GM19324 (cell line): Measurements from ENCODE around the gene ZNF597.
"Not testable (repeated sequence)": the region's sequence is repeated elsewhere in the genome, so short reads cannot be mapped to it uniquely, and the experiment has no call there.

ENCODE experiments used
- ATAC-seq: cut with Tn5 transposase; IDR thresholded peaks from one replicate; pipeline ENCODE4 v1.9.1; 2021; ENCODE audit warnings: mild to moderate bottlenecking, moderate library complexity; ENCODE audit not compliant: unreplicated experiment, low FRiP score

ZNF597 gene

GRCh38 chr16:3475604-3476375 is 32.5 kb upstream of the ZNF597 start:
- ATAC-seq = no peak

- not testable (repeated sequence) for ATAC-seq
These were observed 31.6 kb upstream of the ZNF597 start for GRCh38 chr16:3474870-3475269.

GRCh38 chr16:3474136-3474779 is 31.0 kb upstream of the ZNF597 start:
- no peak for ATAC-seq

GRCh38 chr16:3473596-3473943 is 30.3 kb upstream of the ZNF597 start:
- ATAC-seq = not testable (repeated sequence)

- no peak for ATAC-seq
These were observed 29.7 kb upstream of the ZNF597 start for GRCh38 chr16:3472878-3473595.

GRCh38 chr16:3471518-3472176 is 28.3 kb upstream of the ZNF597 start:
- no peak for ATAC-seq

- no peak for ATAC-seq
These were observed 27.4 kb upstream of the ZNF597 start for GRCh38 chr16:3470723-3471122.

GRCh38 chr16:3469736-3470135 is 26.4 kb upstream of the ZNF597 start:
- no peak for ATAC-seq

GRCh38 chr16:3468501-3468900 is 25.2 kb upstream of the ZNF597 start:
- no peak for ATAC-seq

GRCh38 chr16:3467921-3468320 is 24.6 kb upstream of the ZNF597 start:
- no peak for ATAC-seq

- no peak for ATAC-seq
These were observed 23.9 kb upstream of the ZNF597 start for GRCh38 chr16:3467182-3467581.

GRCh38 chr16:3465911-3466584 is 22.7 kb upstream of the ZNF597 start:
- ATAC-seq = no peak

GRCh38 chr16:3465301-3465700 is 22.0 kb upstream of the ZNF597 start:
- ATAC-seq = no peak

- ATAC-seq = no peak
These were observed 17.8 kb upstream of the ZNF597 start for GRCh38 chr16:3461151-3461550.

- ATAC-seq = no peak
These were observed 17.3 kb upstream of the ZNF597 start for GRCh38 chr16:3460585-3460984.

GRCh38 chr16:3460121-3460520 is 16.8 kb upstream of the ZNF597 start:
- no peak for ATAC-seq

GRCh38 chr16:3459401-3460090 is 16.2 kb upstream of the ZNF597 start:
- ATAC-seq = no peak

GRCh38 chr16:3458852-3459361 is 15.6 kb upstream of the ZNF597 start:
- ATAC-seq = peak; percentile 33

- peak; percentile 16 for ATAC-seq
These were observed 15.1 kb upstream of the ZNF597 start for GRCh38 chr16:3458278-3458851.
